ENCODE measurements around the gene C12orf60.
"Not testable (repeated sequence)": the region's sequence is repeated elsewhere in the genome, so short reads cannot be mapped to it uniquely, and the experiment has no call there.

Gene C12orf60

GRCh38 chr12:14803011-14803829 lies at the start of gene C12orf60, which contains the start of gene WBP11:
C12orf60 (plus strand) TSS chr12:14803670; CDS start chr12:14822936, 19,266 bp downstream.
WBP11 (minus strand) TSS chr12:14803478; CDS start chr12:14801383, 2,095 bp downstream.
- peak; percentile 79 for DNase-seq

- no peak for DNase-seq
Measured at GRCh38 chr12:14756334-14757143, 46.9 kb upstream of the C12orf60 start.

- not testable (repeated sequence) for DNase-seq
Measured at GRCh38 chr12:14759711-14760280, 43.7 kb upstream of the C12orf60 start.

GRCh38 chr12:14765398-14765797 lies 38.1 kb upstream of the C12orf60 start:
- DNase-seq, result no peak

- DNase-seq, result not testable (repeated sequence)
Measured at GRCh38 chr12:14766020-14766419, 37.5 kb upstream of the C12orf60 start.

- no peak for DNase-seq
Measured at GRCh38 chr12:14766649-14767215, 36.7 kb upstream of the C12orf60 start.

GRCh38 chr12:14767617-14768016 lies 35.9 kb upstream of the C12orf60 start:
- DNase-seq, result no peak

GRCh38 chr12:14768823-14769405 lies 34.6 kb upstream of the C12orf60 start:
- peak; percentile 30 for DNase-seq

- DNase-seq, result no peak
Measured at GRCh38 chr12:14769466-14769968, 34.0 kb upstream of the C12orf60 start.

GRCh38 chr12:14769969-14770495 lies 33.4 kb upstream of the C12orf60 start:
- DNase-seq, result peak; percentile 89

- peak; percentile 87 for DNase-seq
Measured at GRCh38 chr12:14770496-14771461, 32.7 kb upstream of the C12orf60 start.

- peak; percentile 15 for DNase-seq
Measured at GRCh38 chr12:14771651-14772137, 31.8 kb upstream of the C12orf60 start.

- no peak for DNase-seq
Measured at GRCh38 chr12:14772946-14773345, 30.5 kb upstream of the C12orf60 start.

- DNase-seq, result no peak
Measured at GRCh38 chr12:14773685-14774073, 29.8 kb upstream of the C12orf60 start.

- DNase-seq, result peak; percentile 84
Measured at GRCh38 chr12:14774074-14774905, 29.2 kb upstream of the C12orf60 start.

- DNase-seq, result peak; percentile 15
Measured at GRCh38 chr12:14774906-14775635, 28.4 kb upstream of the C12orf60 start.

GRCh38 chr12:14775636-14775980 lies 27.9 kb upstream of the C12orf60 start:
- DNase-seq, result no peak

GRCh38 chr12:14776236-14776961 lies 27.1 kb upstream of the C12orf60 start:
- DNase-seq, result no peak
